Uterus (tissue), 4 donors: ENCODE measurements around the gene STK33. TPM values are rescaled to one million over a fixed set of nuclear protein-coding genes. Genes with fewer than 3 reads are reported as not detected.

Source experiments
- DNase-seq, 2 donors: peaks; one replicate each; pipeline ENCODE4 v3.0.0-alpha.2; 2019 to 2020
- H3K27ac ChIP-seq, 2 donors: fragments of 200-600 bp; sonication (generic); 1 replicate in 1 of 2; 2 replicates in 1 of 2; pipeline ENCODE4 v1.5.1; 2016 to 2018
- H3K27me3 ChIP-seq, 2 donors: fragments of 200-600 bp; sonication (generic); one replicate each; pipeline ENCODE4 v1.5.1; 2018 to 2019; ENCODE audit warnings: control low read depth in 1 of 2
- H3K36me3 ChIP-seq, 2 donors: fragments of 200-600 bp; sonication (generic); one replicate each; pipeline ENCODE4 v1.5.1; 2019; ENCODE audit warnings: control low read depth in 1 of 2
- H3K4me1 ChIP-seq, 2 donors: fragments of 200-600 bp; sonication (generic); one replicate each; pipeline ENCODE4 v1.5.1; 2018 to 2019; ENCODE audit warnings: control low read depth in 1 of 2
- H3K4me3 ChIP-seq, 2 donors: fragments of 200-600 bp; sonication (generic); 1 replicate in 1 of 2; 2 replicates in 1 of 2; pipeline ENCODE4 v1.5.1; 2018 to 2019; ENCODE audit warnings: mild to moderate bottlenecking in 1 of 2
- H3K9me3 ChIP-seq, 2 donors: fragments of 200-600 bp; sonication (generic); one replicate each; pipeline ENCODE4 v1.5.1; 2019; ENCODE audit warnings: control low read depth in 1 of 2
- CTCF ChIP-seq, 4 experiments: fragments of 200-600 bp in 2 of 4; fragments of 450-650 bp in 2 of 4; sonication (generic) in 2 of 4; IDR thresholded peaks; one replicate each; pipeline ENCODE4 v1.5.1; 2016 to 2019; ENCODE audit warnings: antibody characterized with exemption in 4 of 4, mild to moderate bottlenecking in 2 of 4, moderate library complexity in 1 of 4
- POLR2A ChIP-seq, 2 donors: fragments of 450-650 bp; IDR thresholded peaks; one replicate each; pipeline ENCODE4 v1.6.1; 2016; ENCODE audit warnings: antibody characterized with exemption in 2 of 2, mild to moderate bottlenecking in 1 of 2, moderate library complexity in 1 of 2
- intact Hi-C: fragments of 100-400 bp; cut with DNase I; formaldehyde crosslinking; loops from one replicate; pipeline ENCODE4 v1.15.1; 2023; ENCODE audit warnings: low total_unique reads
- total RNA-seq, 4 donors: library from RNA; depleted of rRNA in 3 of 4; stranded (reverse); fragments of >200 nt in 3 of 4; gene quantifications; one replicate each; pipeline versions ENCODE4 v1.1.0 to v1.2.4, GENCODE V29; 2014 to 2023
- donor health status: DM: yes; HTN: yes; CAD: no.

Gene STK33
- total RNA-seq, 4 donors from 2014 or later: 12.4 to 30.7 (median 30.2) TPM

DNA sequence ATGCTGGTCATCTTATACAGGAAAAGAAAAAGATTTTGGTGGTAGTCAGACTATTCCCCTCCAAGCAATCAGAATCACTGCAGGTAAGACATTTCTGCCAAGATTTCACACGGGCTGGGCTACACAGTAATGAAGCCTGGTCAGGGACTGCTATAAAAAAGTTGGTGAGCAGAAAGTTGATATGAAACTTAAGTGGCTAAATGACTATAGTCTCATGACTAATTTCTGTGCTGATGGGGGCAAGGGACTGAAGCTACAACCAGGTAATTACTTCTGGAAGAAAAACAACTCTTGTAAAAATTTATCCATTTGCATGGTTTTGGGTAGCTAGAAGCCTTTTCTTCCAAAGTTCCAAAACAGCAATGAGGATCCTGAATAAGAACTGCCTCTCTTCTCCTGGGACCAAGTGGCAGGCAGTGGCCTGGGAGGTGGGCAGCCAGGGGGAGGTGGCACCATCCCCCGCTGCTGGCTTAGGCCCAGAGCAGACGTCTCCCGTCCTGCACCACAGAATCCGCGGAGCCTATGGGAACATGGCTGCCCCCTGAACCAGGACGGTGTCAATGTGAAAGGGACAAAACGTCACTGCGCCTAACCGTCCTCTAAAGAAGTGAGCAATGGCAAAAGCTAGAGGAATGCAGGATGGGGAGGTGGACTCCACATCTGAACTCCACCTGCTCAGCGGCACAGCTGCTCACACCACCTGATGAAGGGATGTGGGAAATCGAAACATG, 207.7 kb downstream of the STK33 start:
- Histone ChIP-seq H3K9me3 (no peaks in the 10 kb centered on the region), H3K4me1 (no peaks in the 10 kb centered on the region), H3K27me3 (no peaks in the 10 kb centered on the region), H3K27ac (no peak overlapping the region), H3K36me3 (no peaks in the 10 kb centered on the region), H3K4me3 (no peak overlapping the region)
- TF ChIP-seq CTCF (IDR thresholded peaks at IDR 0.05) (no peak), POLR2A (IDR thresholded peaks at IDR 0.05) (no peak)
- intact Hi-C loops: no loop called here
- DNase-seq: no peak

GRCh38 chr11:8384199-8384821, 209.7 kb downstream of the STK33 start:
- TF ChIP-seq POLR2A (IDR thresholded peaks at IDR 0.05) (no peak), CTCF (IDR thresholded peaks at IDR 0.05) (peak in 3 of 4 experiments; percentile 12 to 43 (median 30))
- intact Hi-C loops: no loop called here
- DNase-seq: peak; percentile 45 to 48
- Histone ChIP-seq H3K4me3 (no peak overlapping the region), H3K9me3 (no peaks in the 10 kb centered on the region), H3K4me1 (no peaks in the 10 kb centered on the region), H3K27ac (no peak overlapping the region), H3K36me3 (no peaks in the 10 kb centered on the region), H3K27me3 (no peaks in the 10 kb centered on the region)

GRCh38 chr11:8383627-8384026, 210.4 kb downstream of the STK33 start:
- no peak overlapping the region for H3K27ac ChIP-seq
- TF ChIP-seq POLR2A (IDR thresholded peaks at IDR 0.05): no peak
- no peak for TF ChIP-seq CTCF (IDR thresholded peaks at IDR 0.05)
- no peak for DNase-seq

GRCh38 chr11:8383227-8383626, 210.8 kb downstream of the STK33 start:
- intact Hi-C loops: no loop called here
- no peak for DNase-seq
- no peaks in the 10 kb centered on the region for H3K27me3 ChIP-seq
- no peak overlapping the region for H3K4me3 ChIP-seq
- no peaks in the 10 kb centered on the region for H3K4me1 ChIP-seq
- H3K9me3 ChIP-seq: no peaks in the 10 kb centered on the region
- no peaks in the 10 kb centered on the region for H3K36me3 ChIP-seq
- H3K27ac ChIP-seq: no peak overlapping the region
- TF ChIP-seq CTCF (IDR thresholded peaks at IDR 0.05): no peak
- TF ChIP-seq POLR2A (IDR thresholded peaks at IDR 0.05): no peak

More at GRCh38 chr11:8383627-8384026, 210.4 kb downstream of the STK33 start:
- intact Hi-C loops: no loop called here
- Histone ChIP-seq H3K9me3 (no peaks in the 10 kb centered on the region), H3K4me3 (no peak overlapping the region), H3K36me3 (no peaks in the 10 kb centered on the region), H3K27me3 (no peaks in the 10 kb centered on the region), H3K4me1 (no peaks in the 10 kb centered on the region)

DNA sequence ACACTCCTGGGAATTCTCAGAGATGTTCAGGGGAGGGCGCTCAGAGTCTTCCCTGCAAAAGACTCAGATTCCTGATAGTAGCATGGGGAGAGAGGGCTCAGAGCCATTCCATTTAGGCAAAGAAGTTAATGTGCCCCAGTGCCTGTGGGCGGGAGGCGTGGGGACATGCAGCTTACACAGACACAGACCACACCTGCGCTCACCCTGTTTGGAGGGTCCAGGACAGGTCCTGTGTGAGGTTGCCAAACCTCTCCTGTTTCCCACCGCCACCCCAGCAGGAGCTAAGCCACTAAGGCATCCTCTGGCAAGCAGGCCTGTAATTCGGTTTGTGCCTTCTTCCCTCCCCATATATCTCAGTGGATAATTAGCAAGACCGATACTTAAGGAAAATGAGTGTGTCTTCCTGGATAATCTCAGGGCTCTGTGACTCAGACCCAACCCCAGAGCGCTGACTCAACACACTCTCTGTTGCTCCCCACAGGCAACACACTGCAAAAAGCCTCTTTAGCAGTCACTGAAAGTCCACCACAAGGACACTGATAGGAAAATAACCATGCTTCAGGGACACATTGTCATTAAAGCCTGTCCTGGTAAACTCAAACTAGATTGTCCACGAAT, 211.5 kb downstream of the STK33 start:
- H3K4me1 ChIP-seq: no peaks in the 10 kb centered on the region
- no peak for DNase-seq
- TF ChIP-seq POLR2A (IDR thresholded peaks at IDR 0.05) (no peak), CTCF (IDR thresholded peaks at IDR 0.05) (no peak)
- no peaks in the 10 kb centered on the region for H3K27me3 ChIP-seq
- intact Hi-C loops: no loop called here
- H3K27ac ChIP-seq: no peak overlapping the region
- H3K9me3 ChIP-seq: no peaks in the 10 kb centered on the region
- no peak overlapping the region for H3K4me3 ChIP-seq
- H3K36me3 ChIP-seq: no peaks in the 10 kb centered on the region
